A549 (cell line): ENCODE results near the gene THAP7. TPM values are rescaled to one million over a fixed set of nuclear protein-coding genes. Genes with fewer than 3 reads are reported as not detected.

Source experiments
- ATAC-seq, 2 experiments: fragments of 200-7000 bp in 1 of 2; fragments of >200 bp in 1 of 2; cut with Nextera tagmentation in 1 of 2; cut with Tn5 transposase in 1 of 2; 3 replicates each; pipeline versions ENCODE4 v1.8.0 to v1.9.1; 2018 to 2020; ENCODE audit warnings: mild to moderate bottlenecking in 1 of 2, moderate library complexity in 1 of 2
- CTCF ChIA-PET: fragments of 300-600 bp; sonication (Branson Sonifier 250); formaldehyde crosslinking; extraction: SDS; loops from one replicate; lab custom pipeline; 2021; ENCODE audit warnings: antibody characterized with exemption, inconsistent platforms; lab: Yijun Ruan, JAX
- POLR2A ChIA-PET: fragments of 350-600 bp; formaldehyde crosslinking; extraction: SDS; loops from one replicate; lab custom pipeline; 2021; ENCODE audit warnings: antibody characterized with exemption, inconsistent platforms; lab: Yijun Ruan, JAX
- DNase-seq, 2 experiments: peaks; one replicate each; pipeline versions ENCODE4 v3.0.0 to v3.0.0-alpha.2; 2011 to 2016; ENCODE audit warnings: low read depth in 1 of 2, low spot score in 1 of 2
- FAIRE-seq: peaks from 2 replicates; lab custom pipeline; 2011; peaks lifted over from hg19 to GRCh38; lab: Jason Lieb, UNC
- H3K27ac ChIP-seq, 2 experiments: fragments of >200 bp; sonication (Bioruptor Twin); formaldehyde crosslinking; 3 replicates each; pipeline ENCODE4 v1.5.1; 2016 to 2017
- H3K4me1 ChIP-seq: fragments of >200 bp; sonication (Bioruptor Twin); formaldehyde crosslinking; 3 replicates; pipeline ENCODE4 v1.6.1; 2016
- H3K4me2 ChIP-seq: fragments of >200 bp; sonication (Bioruptor Twin); formaldehyde crosslinking; 3 replicates; pipeline ENCODE4 v1.6.1; 2016
- H3K4me3 ChIP-seq: fragments of >200 bp; sonication (Bioruptor Twin); formaldehyde crosslinking; 3 replicates; pipeline ENCODE4 v1.5.1; 2016
- H3K9me3 ChIP-seq: fragments of >200 bp; sonication (Bioruptor Twin); formaldehyde crosslinking; 3 replicates; pipeline ENCODE4 v1.6.1; 2016
- CBX2 ChIP-seq: fragments of 200-600 bp; sonication (generic); IDR thresholded peaks from 2 replicates; pipeline ENCODE4 v1.6.1; 2016; ENCODE audit warnings: low read depth, mild to moderate bottlenecking, borderline replicate concordance
- CBX8 ChIP-seq: fragments of 200-600 bp; sonication (generic); IDR thresholded peaks from 2 replicates; pipeline ENCODE4 v1.6.1; 2016
- E2F6 ChIP-seq: IDR thresholded peaks from 2 replicates; pipeline ENCODE4 v1.6.1; 2012; ENCODE audit warnings: low read depth, borderline replicate concordance
- EHF ChIP-seq: fragments of 250-450 bp; sonication (Bioruptor Pico); IDR thresholded peaks from 2 replicates; pipeline ENCODE4 v1.5.0; 2020; ENCODE audit warnings: mild to moderate bottlenecking
- EHMT2 ChIP-seq: fragments of 200-600 bp; sonication (generic); IDR thresholded peaks from 2 replicates; pipeline ENCODE4 v1.6.1; 2016; ENCODE audit warnings: antibody characterized with exemption, low read depth, mild to moderate bottlenecking, moderate library complexity
- ELK1 ChIP-seq: fragments of 150-350 bp; IDR thresholded peaks from 2 replicates; pipeline ENCODE4 v1.6.1; 2014; ENCODE audit warnings: low read depth, mild to moderate bottlenecking, low read length
- EP300 ChIP-seq, 2 experiments: fragments of >200 bp; sonication (Bioruptor Twin); formaldehyde crosslinking; IDR thresholded peaks; 2 replicates in 1 of 2; 3 replicates in 1 of 2; pipeline ENCODE4 v1.6.1; 2016 to 2017
- FOSL2 ChIP-seq, 2 experiments: fragments of 450-650 bp in 1 of 2; fragments of >200 bp in 1 of 2; sonication (Bioruptor Twin) in 1 of 2; formaldehyde crosslinking; IDR thresholded peaks; 2 replicates each; pipeline versions ENCODE4 v1.5.0 to v1.6.1; 2016 to 2020; ENCODE audit warnings: mild to moderate bottlenecking in 1 of 2, moderate library complexity in 1 of 2
- GATA3 ChIP-seq: IDR thresholded peaks from 2 replicates; pipeline ENCODE4 v1.6.1; 2012; ENCODE audit warnings: borderline replicate concordance
- HOXB13 ChIP-seq: fragments of 250-450 bp; sonication (Bioruptor Pico); IDR thresholded peaks from 2 replicates; pipeline ENCODE4 v1.5.0; 2020; ENCODE audit warnings: low read depth, mild to moderate bottlenecking, moderate library complexity
- JUNB ChIP-seq: fragments of >200 bp; sonication (Bioruptor Twin); formaldehyde crosslinking; IDR thresholded peaks from 2 replicates; pipeline ENCODE4 v1.6.1; 2016
- KDM1A ChIP-seq: fragments of 200-600 bp; sonication (generic); IDR thresholded peaks from 2 replicates; pipeline ENCODE4 v1.6.1; 2016; ENCODE audit warnings: low read depth, mild to moderate bottlenecking
- KDM5A ChIP-seq: fragments of 200-600 bp; sonication (generic); IDR thresholded peaks from 2 replicates; pipeline ENCODE4 v1.6.1; 2016; ENCODE audit warnings: antibody characterized with exemption, mild to moderate bottlenecking
- MAX ChIP-seq: IDR thresholded peaks from 2 replicates; pipeline ENCODE4 v1.6.1; 2012
- MAZ ChIP-seq: fragments of 150-350 bp; IDR thresholded peaks from 2 replicates; pipeline ENCODE4 v1.6.1; 2014; ENCODE audit warnings: antibody characterized with exemption, low read depth, low read length, borderline replicate concordance
- NFE2L2 ChIP-seq: fragments of 150-350 bp; conservative IDR thresholded peaks from 2 replicates; pipeline ENCODE4 v1.6.1; 2014; ENCODE audit warnings: low read length
- NPAS2 ChIP-seq: fragments of 250-450 bp; sonication (Bioruptor Pico); IDR thresholded peaks from 2 replicates; pipeline ENCODE4 v1.8.0; 2022; ENCODE audit warnings: mild to moderate bottlenecking, moderate library complexity, borderline replicate concordance
- PHF8 ChIP-seq: fragments of 200-600 bp; sonication (generic); IDR thresholded peaks from 2 replicates; pipeline ENCODE4 v1.6.1; 2016; ENCODE audit warnings: low read depth, mild to moderate bottlenecking, antibody characterized with exemption, moderate library complexity, borderline replicate concordance
- RAD21 ChIP-seq, 2 experiments: fragments of >200 bp in 1 of 2; sonication (Bioruptor Twin) in 1 of 2; formaldehyde crosslinking in 1 of 2; IDR thresholded peaks in 1 of 2; conservative IDR thresholded peaks in 1 of 2; 2 replicates in 1 of 2; 3 replicates in 1 of 2; pipeline ENCODE4 v1.6.1; 2012 to 2018; ENCODE audit warnings: inconsistent platforms in 1 of 2
- RCOR1 ChIP-seq: fragments of 150-350 bp; IDR thresholded peaks from 2 replicates; pipeline ENCODE4 v1.6.1; 2014; ENCODE audit warnings: antibody characterized with exemption, low read length, low read depth
- RFX5 ChIP-seq: fragments of 450-650 bp; IDR thresholded peaks from 2 replicates; pipeline ENCODE4 v1.7.1; 2014; ENCODE audit warnings: antibody characterized with exemption, mild to moderate bottlenecking, moderate library complexity
- RNF2 ChIP-seq: fragments of 200-600 bp; sonication (generic); IDR thresholded peaks from 2 replicates; pipeline ENCODE4 v1.6.1; 2016; ENCODE audit warnings: low read depth, mild to moderate bottlenecking, antibody characterized with exemption, moderate library complexity, borderline replicate concordance
- SREBF2 ChIP-seq: fragments of 450-650 bp; IDR thresholded peaks from 2 replicates; pipeline ENCODE4 v1.6.1; 2014; ENCODE audit warnings: mild to moderate bottlenecking, moderate library complexity
- TP53 ChIP-seq: fragments of 250-450 bp; sonication (Bioruptor Pico); IDR thresholded peaks from 2 replicates; pipeline ENCODE4 v1.5.0; 2021; ENCODE audit warnings: mild to moderate bottlenecking, moderate library complexity
- ZFP36 ChIP-seq: fragments of 450-650 bp; IDR thresholded peaks from 2 replicates; pipeline ENCODE4 v1.6.1; 2014; ENCODE audit warnings: borderline replicate concordance; ENCODE audit not compliant: partially characterized antibody
- WGBS: methylation state at CpG from one replicate; pipeline ENCODE4 v1.1.6; 2017; ENCODE audit errors: missing lambda C conversion rate; 5-methylcytosine and 5-hydroxymethylcytosine counted together
- polyA plus RNA-seq, 4 experiments: library from polyadenylated mRNA; depleted of rRNA in 3 of 4; stranded (reverse); fragments of >200 nt; fragmentation: RNase III in 1 of 4; extraction: RNeasy Plus Mini Kit Qiagen cat#74134 plus additional on column Dnase treatment in 1 of 4; gene quantifications; 2 replicates in 3 of 4; 3 replicates in 1 of 4; pipeline ENCODE4 v1.2.3, GENCODE V29; 2011 to 2017

Gene THAP7
- polyA plus RNA-seq, 2 of the 4 experiments (the other 2 are of a cell fraction) = 15.9 to 22.7 TPM

GRCh38 chr22:21015466-21016006 lies 13.6 kb upstream of the THAP7 start (continued):
- TF ChIP-seq ELK1 (no peak), EHMT2 (no peak), EP300 (IDR thresholded peaks at IDR 0.05) (no peak), NFE2L2 (no peak), MAZ (no peak), RAD21 (conservative IDR thresholded peaks at IDR 0.05 in 1 of 2, IDR thresholded peaks at IDR 0.05 in 1 of 2) (no peak), RFX5 (no peak), RNF2 (no peak), TP53 (no peak), JUNB (no peak)

GRCh38 chr22:21014726-21015465 lies 13.0 kb upstream of the THAP7 start, which contains the start of gene P2RX6:
Gene P2RX6, plus strand, starts transcription at chr22:21015165. Its CDS starts 10 bp downstream, at chr22:21015175.
- 19% methylated on average over 7 of the region's 12 CpGs for WGBS

GRCh38 chr22:21014202-21014725 lies 12.3 kb upstream of the THAP7 start:
- POLR2A ChIA-PET = interaction anchor here (2.6 kb wide), 1 partner anchor 12 kb away, joined by 8 read pairs; the partner anchor contains the start of gene THAP7
- peak overlapping the region; percentile 44 for H3K4me3 ChIP-seq
- 6% methylated on average over 13 of the region's 40 CpGs for WGBS
- ATAC-seq (peak; percentile 77 to 92), FAIRE-seq (no peak), DNase-seq (peak; percentile 70 to 74)
- H3K4me1 ChIP-seq = peaks cover 18% of the 10 kb centered on the region
- peak overlapping the region; percentile 68 to 80 for H3K27ac ChIP-seq
- TF ChIP-seq KDM5A (no peak), GATA3 (no peak), ZFP36 (no peak), NPAS2 (CRISPR knock-in tag) (no peak), E2F6 (peak; percentile 28; the same call in 1 of the 2 replicates), MAX (peak; percentile 43), SREBF2 (no peak), RAD21 (conservative IDR thresholded peaks at IDR 0.05 in 1 of 2, IDR thresholded peaks at IDR 0.05 in 1 of 2) (no peak)
- peak overlapping the region; percentile 98 for H3K4me2 ChIP-seq
- no peaks in the 10 kb centered on the region for H3K9me3 ChIP-seq
- CTCF ChIA-PET = interaction anchor here (1.1 to 1.4 kb wide), 2 partner anchors 88 to 90 kb away, joined by 3 read pairs; no protein-coding TSS in a partner anchor

More at GRCh38 chr22:21014726-21015465, 13.0 kb upstream of the THAP7 start, which contains the start of gene P2RX6:
- Histone ChIP-seq H3K4me2 (peak within 1 kb of the TSS; percentile 98), H3K9me3 (no peaks in the 10 kb centered on the region), H3K4me1 (peaks cover 18% of the 10 kb centered on the region), H3K4me3 (peak within 1 kb of the TSS; percentile 44), H3K27ac (peak within 1 kb of the TSS; percentile 68 to 80)
- DNase-seq = peak in 1 of 2 experiments; percentile 17
- POLR2A ChIA-PET = interaction anchor here (0.6 to 2.6 kb wide), 2 partner anchors 9 to 13 kb away, joined by 3 to 8 read pairs; partner anchors contain the start of gene THAP7
- FAIRE-seq = no peak
- peak; percentile 61 to 74; a peak in 5 of 6 replicates for ATAC-seq
- TF ChIP-seq EHF (CRISPR knock-in tag) (no peak), ELK1 (no peak), CBX8 (no peak), EP300 (IDR thresholded peaks at IDR 0.05) (no peak), GATA3 (no peak), JUNB (no peak), HOXB13 (CRISPR knock-in tag) (no peak), RCOR1 (no peak), KDM1A (no peak), FOSL2 (IDR thresholded peaks at IDR 0.05) (no peak), FOSL2 (CRISPR knock-in tag; IDR thresholded peaks at IDR 0.05) (no peak), PHF8 (no peak), NPAS2 (CRISPR knock-in tag) (no peak), CBX2 (no peak)
- CTCF ChIA-PET = interaction anchor here (0.7 to 1.4 kb wide), 4 partner anchors 47 to 90 kb away, joined by 3 to 4 read pairs (median 3); no protein-coding TSS in a partner anchor
